NT2/D1 (cell line): ENCODE measurements around the gene GALNT8.

ENCODE experiments used
- SUZ12 ChIP-seq: IDR thresholded peaks from 2 replicates; pipeline ENCODE4 v1.6.1; 2011; ENCODE audit not compliant: insufficient read length, insufficient read depth; ENCODE audit errors: extremely low read depth
- YY1 ChIP-seq: IDR thresholded peaks from 2 replicates; pipeline ENCODE4 v1.6.1; 2011; ENCODE audit not compliant: insufficient read length, insufficient read depth
- ZNF274 ChIP-seq: IDR thresholded peaks from 2 replicates; pipeline ENCODE4 v1.6.1; 2011; ENCODE audit warnings: mild to moderate bottlenecking, low read depth, low read length

GRCh38 chr12:4742416-4742970 is 22.3 kb downstream of the GALNT8 start:
- TF ChIP-seq SUZ12 (no peak), YY1 (no peak), ZNF274 (no peak)
